Measurements from ENCODE around the gene SIX3. TPM values are rescaled to one million over a fixed set of nuclear protein-coding genes. Genes with fewer than 3 reads are reported as not detected.

SIX3 gene
- total and polyA plus RNA-seq, 2 of the 4 experiments (the other 2 are of a cell fraction), result not detected

- ATAC-seq (ENCODE audit: low read depth) (peak; percentile 74), DNase-seq (peak; percentile 34)
- Histone ChIP-seq H3K36me3 (ENCODE audit: control insufficient read depth, insufficient read depth, low read length) (no peaks in the 10 kb centered on the region), H3K27me3 (ENCODE audit: control insufficient read depth, insufficient read depth, low read length) (peaks cover 87% of the 10 kb centered on the region), H3K4me1 (ENCODE audit: control insufficient read depth, insufficient read depth, low read length) (no peaks in the 10 kb centered on the region), H3K18ac (ENCODE audit: low read depth, low read length) (no peak overlapping the region), H2AK9ac (replicated peaks; ENCODE audit: low read depth, low read length, poor library complexity) (no peak overlapping the region), H4K91ac (ENCODE audit: insufficient read depth, low read depth, low read length) (no peak overlapping the region), H3K9ac (ENCODE audit: low read depth, low read length) (no peak overlapping the region), H3K4me3 (ENCODE audit: insufficient read depth, low read depth, low read length) (no peak overlapping the region; the same call in 1 of the 2 replicates), H2BK20ac (ENCODE audit: low read depth, low read length) (no peak overlapping the region), H2AK5ac (ENCODE audit: low read depth, low read length) (no peak overlapping the region), H2AFZ (replicated peaks; ENCODE audit: low read length, poor library complexity) (peak overlapping the region; percentile 69), H3K23ac (ENCODE audit: low read depth, low read length) (no peak overlapping the region), H3K9me1 (ENCODE audit: insufficient read depth, low read length) (no peaks in the 10 kb centered on the region), H4K5ac (ENCODE audit: low read depth, low read length) (no peak overlapping the region), H2BK120ac (ENCODE audit: low read depth, low read length) (no peak overlapping the region), H3K79me1 (ENCODE audit: low read depth in 1 of 2, low read length in 2 of 2) (no peaks in the 10 kb centered on the region), H3K4me2 (ENCODE audit: low read depth, low read length) (peak overlapping the region; percentile 44; the same call in 1 of the 2 replicates), H3K14ac (replicated peaks; ENCODE audit: low read depth, low read length) (no peak overlapping the region), H4K20me1 (ENCODE audit: insufficient read depth, low read length) (no peaks in the 10 kb centered on the region), H3K27ac (ENCODE audit: insufficient read depth, low read length) (no peak overlapping the region), H3K9me3 (ENCODE audit: control insufficient read depth, insufficient read depth, low read length) (no peaks in the 10 kb centered on the region), H4K8ac (ENCODE audit: low read depth in 2 of 2, low read length in 2 of 2) (no peak overlapping the region), H2BK5ac (ENCODE audit: low read depth, low read length, poor library complexity, severe bottlenecking) (no peak overlapping the region), H3K56ac (ENCODE audit: extremely low read depth, insufficient read depth, low read length) (no peak overlapping the region), H2BK15ac (ENCODE audit: low read depth, low read length) (no peak overlapping the region), H3K4ac (ENCODE audit: low read depth, low read length) (no peak overlapping the region)
- dilution Hi-C loops (cut with HindIII; ENCODE audit: low sequenced_read_pairs, unreplicated experiment), result no loop called here
- in situ Hi-C loops (cut with MboI; ENCODE audit: low sequenced_read_pairs), result loop anchor here (10.0 to 25.0 kb wide), 2 partner anchors 465 to 557 kb away; no protein-coding TSS in a partner anchor
- CTCF ChIA-PET, result interaction anchor here (1.0 kb wide), 1 partner anchor 473 kb away, joined by 3 read pairs; no protein-coding TSS in a partner anchor
- intact Hi-C loops (cut with micrococcal nuclease), result loop anchor here (10.0 kb wide), 1 partner anchor 657 kb away; no protein-coding TSS in a partner anchor
- 2% methylated on average over 21 of the region's 59 CpGs; no CpG with 5 or more reads in 1 of the 2 experiments for WGBS, 2 experiments (ENCODE audit: extremely low coverage in 2 of 2, insufficient read length in 1 of 2)
- TF ChIP-seq CTCF (conservative IDR thresholded peaks at IDR 0.05; ENCODE audit: low read depth, low read length) (peak; percentile 60), RFX5 (IDR thresholded peaks at IDR 0.05; ENCODE audit: low read depth, low read length) (no peak), MAFK (IDR thresholded peaks at IDR 0.05; ENCODE audit: low read depth, low read length) (no peak), POLR2A (IDR thresholded peaks at IDR 0.05; ENCODE audit: low read depth, low read length) (no peak), SMC3 (IDR thresholded peaks at IDR 0.05; ENCODE audit: low read depth, low read length) (peak; percentile 19), RAD21 (IDR thresholded peaks at IDR 0.05; ENCODE audit: low read length) (peak; percentile 13; the same call in 1 of the 2 replicates), MXI1 (IDR thresholded peaks at IDR 0.05; ENCODE audit: borderline replicate concordance, low read depth, low read length) (no peak), FOS (IDR thresholded peaks at IDR 0.05; ENCODE audit: low read depth, low read length) (no peak)
- BruUV-seq (replicated peaks), result no TSS peak
- POLR2A ChIA-PET (ENCODE audit: unreplicated experiment), result no interaction called here
Observed at GRCh38 chr2:44952143-44952805, 10.8 kb downstream of the SIX3 start.
